ENCODE measurements around the gene CCDC12. TPM values are rescaled to one million over a fixed set of nuclear protein-coding genes. Genes with fewer than 3 reads are reported as not detected.

Gene CCDC12
- polyA plus RNA-seq, 1 donor, result 57.3 TPM

GRCh38 chr3:46955801-46956259 is 20.7 kb downstream of the CCDC12 start:
- no peak overlapping the region for H3K4me3 ChIP-seq (ENCODE audit: low read length)
- H3K4me1 ChIP-seq (ENCODE audit: control insufficient read depth, insufficient read depth, low read length), result peaks cover 55% of the 10 kb centered on the region
- H3K27ac ChIP-seq (ENCODE audit: low read length), result peak overlapping the region; percentile 14
- no CpG with 5 or more reads among the region's 3 CpGs for WGBS (ENCODE audit: insufficient coverage, low lambda C conversion rate)
- H3K36me3 ChIP-seq (ENCODE audit: control insufficient read depth, insufficient read depth, low read length), result no peaks in the 10 kb centered on the region
- no peaks in the 10 kb centered on the region for H3K9me3 ChIP-seq (ENCODE audit: control insufficient read depth, low read depth, low read length)
- no peak for DNase-seq
- no peaks in the 10 kb centered on the region for H3K27me3 ChIP-seq (ENCODE audit: control insufficient read depth, insufficient read depth, low read length)

- DNase-seq, result no peak
- Histone ChIP-seq H3K27ac (ENCODE audit: low read length) (no peak overlapping the region), H3K36me3 (ENCODE audit: control insufficient read depth, insufficient read depth, low read length) (no peaks in the 10 kb centered on the region), H3K4me1 (ENCODE audit: control insufficient read depth, insufficient read depth, low read length) (peaks cover 55% of the 10 kb centered on the region), H3K4me3 (ENCODE audit: low read length) (no peak overlapping the region), H3K27me3 (ENCODE audit: control insufficient read depth, insufficient read depth, low read length) (no peaks in the 10 kb centered on the region), H3K9me3 (ENCODE audit: control insufficient read depth, low read depth, low read length) (no peaks in the 10 kb centered on the region)
- WGBS (ENCODE audit: insufficient coverage, low lambda C conversion rate), result 80% methylated on average over 2 of the region's 5 CpGs
Measured at GRCh38 chr3:46955157-46955556, 21.4 kb downstream of the CCDC12 start.

- Histone ChIP-seq H3K27me3 (ENCODE audit: control insufficient read depth, insufficient read depth, low read length) (no peaks in the 10 kb centered on the region), H3K27ac (ENCODE audit: low read length) (no peak overlapping the region), H3K9me3 (ENCODE audit: control insufficient read depth, low read depth, low read length) (no peaks in the 10 kb centered on the region), H3K36me3 (ENCODE audit: control insufficient read depth, insufficient read depth, low read length) (no peaks in the 10 kb centered on the region), H3K4me3 (ENCODE audit: low read length) (no peak overlapping the region), H3K4me1 (ENCODE audit: control insufficient read depth, insufficient read depth, low read length) (peaks cover 55% of the 10 kb centered on the region)
- DNase-seq, result no peak
- no CpG with 5 or more reads among the region's 3 CpGs for WGBS (ENCODE audit: insufficient coverage, low lambda C conversion rate)
Measured at GRCh38 chr3:46954178-46954577, 22.4 kb downstream of the CCDC12 start.

DNA sequence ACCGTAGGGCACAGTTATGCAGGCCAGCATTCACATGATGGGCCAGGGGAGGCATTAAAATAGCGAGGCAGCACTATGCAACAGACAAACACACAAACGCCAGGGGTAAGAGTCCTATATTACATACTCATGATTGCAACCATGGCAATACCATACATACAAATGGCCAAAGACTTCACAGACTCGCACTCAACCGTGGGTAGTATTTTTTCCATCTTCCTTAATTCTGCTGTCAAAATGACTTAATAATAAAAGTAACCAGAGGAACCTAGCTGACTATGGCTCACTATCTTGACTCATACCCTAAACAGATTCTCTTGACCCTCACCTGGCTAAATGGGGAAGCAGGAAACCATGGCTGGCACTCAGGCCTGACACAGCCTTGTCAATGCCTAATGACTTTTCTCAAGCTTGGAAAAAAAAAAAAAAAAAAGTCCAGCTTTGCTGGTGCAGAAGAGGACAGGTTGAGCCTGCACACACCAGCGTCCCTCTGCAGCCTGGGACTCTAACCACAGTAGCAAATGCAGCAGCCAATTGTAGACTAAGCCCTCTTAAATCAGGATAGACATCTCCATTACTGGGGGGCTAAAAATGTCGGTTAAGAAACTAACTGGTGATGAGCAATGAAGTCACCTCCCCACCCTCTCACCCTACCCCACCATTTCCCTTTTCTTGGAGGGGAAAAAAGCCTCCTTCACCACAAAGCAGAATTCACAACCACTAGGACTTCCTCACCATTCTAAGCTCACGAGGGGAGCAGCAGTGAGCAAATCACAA is 23.1 kb downstream of the CCDC12 start:
- Histone ChIP-seq H3K36me3 (ENCODE audit: control insufficient read depth, insufficient read depth, low read length) (no peaks in the 10 kb centered on the region), H3K9me3 (ENCODE audit: control insufficient read depth, low read depth, low read length) (no peaks in the 10 kb centered on the region), H3K4me1 (ENCODE audit: control insufficient read depth, insufficient read depth, low read length) (peaks cover 55% of the 10 kb centered on the region), H3K4me3 (ENCODE audit: low read length) (no peak overlapping the region), H3K27me3 (ENCODE audit: control insufficient read depth, insufficient read depth, low read length) (no peaks in the 10 kb centered on the region), H3K27ac (ENCODE audit: low read length) (no peak overlapping the region)
- no peak for DNase-seq
- WGBS (ENCODE audit: insufficient coverage, low lambda C conversion rate), result 80% methylated on average over 2 of the region's 8 CpGs

- WGBS (ENCODE audit: insufficient coverage, low lambda C conversion rate), result no CpG with 5 or more reads among the region's 2 CpGs
- Histone ChIP-seq H3K36me3 (ENCODE audit: control insufficient read depth, insufficient read depth, low read length) (no peaks in the 10 kb centered on the region), H3K27me3 (ENCODE audit: control insufficient read depth, insufficient read depth, low read length) (no peaks in the 10 kb centered on the region), H3K27ac (ENCODE audit: low read length) (no peak overlapping the region), H3K9me3 (ENCODE audit: control insufficient read depth, low read depth, low read length) (no peaks in the 10 kb centered on the region), H3K4me1 (ENCODE audit: control insufficient read depth, insufficient read depth, low read length) (peaks cover 55% of the 10 kb centered on the region), H3K4me3 (ENCODE audit: low read length) (no peak overlapping the region)
- DNase-seq, result no peak
Measured at GRCh38 chr3:46952813-46953212, 23.7 kb downstream of the CCDC12 start.

- Histone ChIP-seq H3K4me3 (ENCODE audit: low read length) (no peak overlapping the region), H3K27me3 (ENCODE audit: control insufficient read depth, insufficient read depth, low read length) (no peaks in the 10 kb centered on the region), H3K36me3 (ENCODE audit: control insufficient read depth, insufficient read depth, low read length) (peaks cover 1% of the 10 kb centered on the region), H3K27ac (ENCODE audit: low read length) (no peak overlapping the region), H3K4me1 (ENCODE audit: control insufficient read depth, insufficient read depth, low read length) (peaks cover 55% of the 10 kb centered on the region), H3K9me3 (ENCODE audit: control insufficient read depth, low read depth, low read length) (no peaks in the 10 kb centered on the region)
- 58% methylated on average over 3 of the region's 7 CpGs for WGBS (ENCODE audit: insufficient coverage, low lambda C conversion rate)
- DNase-seq, result no peak
Measured at GRCh38 chr3:46950650-46951241, 25.8 kb downstream of the CCDC12 start.

GRCh38 chr3:46950177-46950576 is 26.4 kb downstream of the CCDC12 start:
- Histone ChIP-seq H3K36me3 (ENCODE audit: control insufficient read depth, insufficient read depth, low read length) (peaks cover 3% of the 10 kb centered on the region), H3K9me3 (ENCODE audit: control insufficient read depth, low read depth, low read length) (no peaks in the 10 kb centered on the region), H3K4me1 (ENCODE audit: control insufficient read depth, insufficient read depth, low read length) (peaks cover 56% of the 10 kb centered on the region), H3K27me3 (ENCODE audit: control insufficient read depth, insufficient read depth, low read length) (no peaks in the 10 kb centered on the region), H3K27ac (ENCODE audit: low read length) (no peak overlapping the region), H3K4me3 (ENCODE audit: low read length) (no peak overlapping the region)
- no CpG with 5 or more reads among the region's 2 CpGs for WGBS (ENCODE audit: insufficient coverage, low lambda C conversion rate)
- no peak for DNase-seq

DNA sequence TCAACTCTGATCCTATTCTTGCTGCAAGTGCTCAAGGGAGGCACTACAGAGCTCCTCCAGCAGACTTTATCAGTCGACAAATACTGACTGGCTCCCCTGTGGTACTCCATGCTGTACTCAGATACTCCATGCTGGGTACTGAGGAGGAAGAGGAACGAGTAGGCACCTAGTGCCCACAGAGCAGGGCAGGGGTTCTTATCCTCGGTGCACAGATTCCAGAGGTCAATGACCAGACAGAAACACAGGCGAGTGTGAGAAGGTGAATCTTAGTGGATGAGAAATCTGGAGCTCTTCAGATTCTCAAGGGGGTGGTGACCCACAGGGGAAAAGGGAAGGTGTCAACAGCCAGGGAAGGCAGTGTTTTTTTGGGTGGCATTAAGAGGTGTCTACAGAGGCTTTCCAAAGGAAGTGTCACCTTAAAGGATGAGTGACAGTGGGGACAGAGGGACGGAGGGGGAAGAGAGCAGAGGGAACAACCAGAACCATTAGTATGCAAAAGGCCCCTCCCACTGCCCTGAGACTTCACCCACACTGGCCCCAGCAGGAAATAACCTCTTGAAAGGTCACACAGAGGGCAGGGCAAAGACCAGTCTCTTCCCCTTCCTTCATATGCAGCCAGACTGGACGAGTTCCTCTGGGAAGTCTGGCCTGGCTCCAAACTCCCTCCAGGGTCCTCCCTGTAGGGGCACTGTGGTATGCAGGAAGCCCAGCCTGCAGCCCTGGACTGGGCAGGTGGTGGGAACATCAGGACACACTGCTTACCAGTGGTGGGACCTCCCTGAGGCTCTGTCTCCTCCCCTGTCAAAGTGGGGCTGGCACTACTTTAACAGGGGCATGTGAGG is 27.5 kb downstream of the CCDC12 start:
- Histone ChIP-seq H3K27ac (ENCODE audit: low read length) (peak overlapping the region; percentile 93), H3K4me3 (ENCODE audit: low read length) (no peak overlapping the region), H3K27me3 (ENCODE audit: control insufficient read depth, insufficient read depth, low read length) (no peaks in the 10 kb centered on the region), H3K4me1 (ENCODE audit: control insufficient read depth, insufficient read depth, low read length) (peaks cover 68% of the 10 kb centered on the region), H3K9me3 (ENCODE audit: control insufficient read depth, low read depth, low read length) (no peaks in the 10 kb centered on the region), H3K36me3 (ENCODE audit: control insufficient read depth, insufficient read depth, low read length) (peaks cover 3% of the 10 kb centered on the region)
- peak; percentile 73 to 88 for DNase-seq
- no CpG with 5 or more reads among the region's 6 CpGs for WGBS (ENCODE audit: insufficient coverage, low lambda C conversion rate)

GRCh38 chr3:46947981-46948791 is 28.4 kb downstream of the CCDC12 start:
- Histone ChIP-seq H3K27me3 (ENCODE audit: control insufficient read depth, insufficient read depth, low read length) (no peaks in the 10 kb centered on the region), H3K36me3 (ENCODE audit: control insufficient read depth, insufficient read depth, low read length) (peaks cover 3% of the 10 kb centered on the region), H3K4me1 (ENCODE audit: control insufficient read depth, insufficient read depth, low read length) (peaks cover 75% of the 10 kb centered on the region), H3K4me3 (ENCODE audit: low read length) (no peak overlapping the region), H3K27ac (ENCODE audit: low read length) (peak overlapping the region; percentile 93), H3K9me3 (ENCODE audit: control insufficient read depth, low read depth, low read length) (no peaks in the 10 kb centered on the region)
- WGBS (ENCODE audit: insufficient coverage, low lambda C conversion rate), result 24% methylated on average over 4 of the region's 19 CpGs
- peak; percentile 93 to 98 for DNase-seq

GRCh38 chr3:46947546-46947901 is 29.0 kb downstream of the CCDC12 start:
- H3K4me3 ChIP-seq (ENCODE audit: low read length), result no peak overlapping the region
- H3K27me3 ChIP-seq (ENCODE audit: control insufficient read depth, insufficient read depth, low read length), result no peaks in the 10 kb centered on the region
- no peaks in the 10 kb centered on the region for H3K9me3 ChIP-seq (ENCODE audit: control insufficient read depth, low read depth, low read length)
- H3K36me3 ChIP-seq (ENCODE audit: control insufficient read depth, insufficient read depth, low read length), result peaks cover 3% of the 10 kb centered on the region
- H3K27ac ChIP-seq (ENCODE audit: low read length), result peak overlapping the region; percentile 93
- no CpG with 5 or more reads among the region's 4 CpGs for WGBS (ENCODE audit: insufficient coverage, low lambda C conversion rate)
- H3K4me1 ChIP-seq (ENCODE audit: control insufficient read depth, insufficient read depth, low read length), result peaks cover 82% of the 10 kb centered on the region
- DNase-seq, result no peak
